Measurements from ENCODE around the gene ZNF217.
"Not testable (repeated sequence)": the region's sequence is repeated elsewhere in the genome, so short reads cannot be mapped to it uniquely, and the experiment has no call there.

The ZNF217 gene

GRCh38 chr20:53551719-53552571, 41.7 kb downstream of the ZNF217 start:
- not testable (repeated sequence) for H3K9ac ChIP-seq (ENCODE audit: low read depth, low read length); H3K4me1 ChIP-seq (ENCODE audit: control insufficient read depth, insufficient read depth, low read length); H3K9me3 ChIP-seq (replicated peaks; ENCODE audit: low read length); H3K27me3 ChIP-seq (ENCODE audit: control insufficient read depth, insufficient read depth, low read length); H3K36me3 ChIP-seq (ENCODE audit: insufficient read depth, low read length); H3K4me2 ChIP-seq (ENCODE audit: low read length); H3K4me3 ChIP-seq (ENCODE audit: low read length)

DNA sequence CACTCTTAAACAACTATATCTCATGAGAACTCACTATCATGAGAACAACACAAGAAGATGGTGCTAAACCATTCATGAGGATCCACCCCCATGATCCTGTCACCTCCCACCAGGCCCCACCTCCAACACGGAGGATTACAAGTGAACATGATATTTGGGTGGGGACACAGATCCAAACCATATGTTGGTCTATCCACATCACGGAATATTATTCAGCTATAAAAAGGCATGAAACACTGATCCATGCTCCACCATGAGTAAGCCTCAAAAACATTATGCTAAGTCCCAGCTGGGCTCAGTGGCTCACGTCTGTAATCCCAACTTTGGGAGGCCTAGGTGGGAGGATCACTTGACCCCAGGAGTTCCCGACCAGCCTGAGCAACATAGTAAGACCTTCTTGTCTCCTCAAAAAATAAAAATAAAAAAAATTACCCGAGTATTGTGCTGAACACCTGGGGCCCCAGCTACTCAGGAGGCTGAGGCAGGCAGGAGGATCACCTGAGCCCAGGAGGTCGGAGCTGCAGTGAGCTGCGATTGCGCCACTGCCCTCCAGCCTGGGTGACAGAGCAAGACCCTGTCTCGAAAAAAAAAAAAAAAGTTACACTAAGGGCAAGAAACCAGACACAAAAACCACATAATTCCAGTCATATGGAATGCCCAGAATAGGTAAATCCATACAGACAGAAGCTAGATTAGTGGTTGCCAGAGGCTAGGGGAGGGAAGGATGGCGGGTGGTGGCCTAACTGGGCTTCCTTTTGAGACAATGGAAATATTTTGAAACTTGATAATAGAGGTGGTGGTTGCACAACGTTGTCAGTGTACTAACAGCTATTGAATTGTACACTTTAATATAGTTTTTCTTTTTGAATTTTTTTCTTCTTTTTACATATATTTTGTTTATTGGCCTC, 43.1 kb downstream of the ZNF217 start:
- H3K36me3 ChIP-seq (ENCODE audit: insufficient read depth, low read length): no peaks in the 10 kb centered on the region
- no peak overlapping the region for H3K9ac ChIP-seq (ENCODE audit: low read depth, low read length)
- H3K4me3 ChIP-seq (ENCODE audit: low read length): no peak overlapping the region
- H3K4me2 ChIP-seq (ENCODE audit: low read length): no peak overlapping the region
- H3K9me3 ChIP-seq (replicated peaks; ENCODE audit: low read length): no peaks in the 10 kb centered on the region
- no peaks in the 10 kb centered on the region for H3K27me3 ChIP-seq (ENCODE audit: control insufficient read depth, insufficient read depth, low read length)
- H3K4me1 ChIP-seq (ENCODE audit: control insufficient read depth, insufficient read depth, low read length): no peaks in the 10 kb centered on the region

- H3K27me3 ChIP-seq (ENCODE audit: control insufficient read depth, insufficient read depth, low read length): no peaks in the 10 kb centered on the region
- H3K9ac ChIP-seq (ENCODE audit: low read depth, low read length): no peak overlapping the region
- no peaks in the 10 kb centered on the region for H3K9me3 ChIP-seq (replicated peaks; ENCODE audit: low read length)
- no peak overlapping the region for H3K4me2 ChIP-seq (ENCODE audit: low read length)
- H3K4me3 ChIP-seq (ENCODE audit: low read length): no peak overlapping the region
- no peaks in the 10 kb centered on the region for H3K4me1 ChIP-seq (ENCODE audit: control insufficient read depth, insufficient read depth, low read length)
- no peaks in the 10 kb centered on the region for H3K36me3 ChIP-seq (ENCODE audit: insufficient read depth, low read length)
These were observed 45.9 kb downstream of the ZNF217 start for GRCh38 chr20:53547664-53548239.

- H3K4me2 ChIP-seq (ENCODE audit: low read length): no peak overlapping the region
- H3K36me3 ChIP-seq (ENCODE audit: insufficient read depth, low read length): no peaks in the 10 kb centered on the region
- H3K27me3 ChIP-seq (ENCODE audit: control insufficient read depth, insufficient read depth, low read length): no peaks in the 10 kb centered on the region
- no peaks in the 10 kb centered on the region for H3K4me1 ChIP-seq (ENCODE audit: control insufficient read depth, insufficient read depth, low read length)
- no peak overlapping the region for H3K4me3 ChIP-seq (ENCODE audit: low read length)
- no peak overlapping the region for H3K9ac ChIP-seq (ENCODE audit: low read depth, low read length)
- H3K9me3 ChIP-seq (replicated peaks; ENCODE audit: low read length): no peaks in the 10 kb centered on the region
These were observed 54.1 kb downstream of the ZNF217 start for GRCh38 chr20:53539516-53539915.

DNA sequence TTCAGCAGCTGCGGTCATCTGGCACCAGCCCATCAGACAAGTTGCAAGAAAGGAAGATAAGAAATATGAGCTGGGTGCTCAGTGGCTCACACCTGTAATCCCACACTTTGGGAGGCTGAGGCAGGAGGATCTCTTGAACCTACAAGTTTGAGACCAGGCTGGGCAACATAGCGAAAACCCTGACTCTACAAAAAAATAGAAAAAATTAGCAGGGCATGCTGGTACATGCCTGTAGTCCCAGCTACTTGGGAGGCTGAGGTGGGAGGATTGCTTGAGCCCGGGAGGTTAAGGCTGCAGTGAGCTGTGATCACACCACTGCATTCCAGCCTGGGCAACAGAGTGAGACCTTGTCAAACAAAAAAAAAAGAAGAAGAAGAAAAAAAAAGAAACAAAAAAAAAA, 57.3 kb downstream of the ZNF217 start:
- H3K9me3 ChIP-seq (replicated peaks; ENCODE audit: low read length); H3K9ac ChIP-seq (ENCODE audit: low read depth, low read length); H3K27me3 ChIP-seq (ENCODE audit: control insufficient read depth, insufficient read depth, low read length); H3K36me3 ChIP-seq (ENCODE audit: insufficient read depth, low read length); H3K4me2 ChIP-seq (ENCODE audit: low read length); H3K4me1 ChIP-seq (ENCODE audit: control insufficient read depth, insufficient read depth, low read length); H3K4me3 ChIP-seq (ENCODE audit: low read length): not testable (repeated sequence)

DNA sequence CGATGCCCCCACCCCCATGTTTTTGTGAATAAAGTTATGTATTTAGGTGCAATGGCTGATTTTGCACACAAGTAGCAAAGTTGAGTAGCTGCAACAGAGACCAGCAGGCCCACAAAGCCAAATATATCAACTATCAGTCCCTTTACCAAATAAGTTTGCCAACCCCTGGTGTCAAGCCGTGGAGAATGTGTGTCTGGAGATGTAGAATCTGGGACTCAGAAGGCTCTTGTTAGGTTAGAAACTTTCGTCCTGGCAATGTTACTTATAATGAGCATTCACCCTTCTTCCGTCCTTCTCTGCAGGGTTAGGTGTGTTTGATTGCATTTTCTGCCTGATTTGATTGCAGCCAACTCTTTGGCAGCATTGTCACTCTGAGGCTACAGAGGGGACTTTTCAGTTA, 57.8 kb downstream of the ZNF217 start:
- no peaks in the 10 kb centered on the region for H3K9me3 ChIP-seq (replicated peaks; ENCODE audit: low read length)
- H3K36me3 ChIP-seq (ENCODE audit: insufficient read depth, low read length): no peaks in the 10 kb centered on the region
- H3K4me3 ChIP-seq (ENCODE audit: low read length): no peak overlapping the region
- no peak overlapping the region for H3K4me2 ChIP-seq (ENCODE audit: low read length)
- H3K4me1 ChIP-seq (ENCODE audit: control insufficient read depth, insufficient read depth, low read length): no peaks in the 10 kb centered on the region
- H3K27me3 ChIP-seq (ENCODE audit: control insufficient read depth, insufficient read depth, low read length): no peaks in the 10 kb centered on the region
- no peak overlapping the region for H3K9ac ChIP-seq (ENCODE audit: low read depth, low read length)

GRCh38 chr20:53534037-53534436, 59.6 kb downstream of the ZNF217 start:
- Histone ChIP-seq H3K4me2 (ENCODE audit: low read length) (no peak overlapping the region), H3K4me3 (ENCODE audit: low read length) (no peak overlapping the region), H3K9ac (ENCODE audit: low read depth, low read length) (no peak overlapping the region), H3K36me3 (ENCODE audit: insufficient read depth, low read length) (no peaks in the 10 kb centered on the region), H3K27me3 (ENCODE audit: control insufficient read depth, insufficient read depth, low read length) (no peaks in the 10 kb centered on the region), H3K9me3 (replicated peaks; ENCODE audit: low read length) (no peaks in the 10 kb centered on the region), H3K4me1 (ENCODE audit: control insufficient read depth, insufficient read depth, low read length) (no peaks in the 10 kb centered on the region)

- no peaks in the 10 kb centered on the region for H3K27me3 ChIP-seq (ENCODE audit: control insufficient read depth, insufficient read depth, low read length)
- no peak overlapping the region for H3K4me2 ChIP-seq (ENCODE audit: low read length)
- H3K36me3 ChIP-seq (ENCODE audit: insufficient read depth, low read length): no peaks in the 10 kb centered on the region
- no peak overlapping the region for H3K4me3 ChIP-seq (ENCODE audit: low read length)
- no peak overlapping the region for H3K9ac ChIP-seq (ENCODE audit: low read depth, low read length)
- no peaks in the 10 kb centered on the region for H3K4me1 ChIP-seq (ENCODE audit: control insufficient read depth, insufficient read depth, low read length)
- H3K9me3 ChIP-seq (replicated peaks; ENCODE audit: low read length): no peaks in the 10 kb centered on the region
These were observed 60.1 kb downstream of the ZNF217 start for GRCh38 chr20:53533500-53533899.

DNA sequence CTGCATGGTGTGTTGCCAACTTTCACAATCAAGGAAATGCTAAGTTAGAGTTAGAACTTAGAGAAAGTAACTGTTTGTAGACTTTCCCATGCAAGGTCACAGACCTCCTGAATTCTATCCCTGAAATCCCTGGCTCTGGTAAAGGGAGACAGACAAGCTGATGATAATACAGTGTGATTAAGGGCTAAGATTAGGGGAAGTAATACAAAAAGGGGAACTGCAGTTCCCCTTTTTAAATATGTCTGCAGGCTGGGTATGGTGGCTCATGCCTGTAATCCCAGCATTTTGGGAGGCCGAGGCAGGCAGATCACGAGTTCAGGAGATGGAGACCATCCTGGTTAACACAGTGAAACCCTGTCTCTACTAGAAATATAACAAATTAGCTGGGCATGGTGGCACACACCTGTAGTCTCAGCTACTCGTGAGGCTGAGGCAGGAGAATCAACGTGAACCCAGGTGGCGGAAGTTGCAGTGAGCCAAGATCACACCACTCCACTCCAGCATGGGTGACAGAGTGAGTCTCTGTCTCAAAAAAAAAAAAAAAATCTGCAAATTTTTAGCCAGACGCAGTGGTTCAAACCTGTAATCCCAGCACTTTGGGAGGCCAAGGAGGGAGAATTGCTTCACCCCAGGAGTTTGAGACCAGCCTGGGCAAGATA, 60.9 kb downstream of the ZNF217 start:
- H3K4me3 ChIP-seq (ENCODE audit: low read length); H3K4me2 ChIP-seq (ENCODE audit: low read length); H3K9ac ChIP-seq (ENCODE audit: low read depth, low read length); H3K9me3 ChIP-seq (replicated peaks; ENCODE audit: low read length); H3K4me1 ChIP-seq (ENCODE audit: control insufficient read depth, insufficient read depth, low read length); H3K27me3 ChIP-seq (ENCODE audit: control insufficient read depth, insufficient read depth, low read length); H3K36me3 ChIP-seq (ENCODE audit: insufficient read depth, low read length): not testable (repeated sequence)

DNA sequence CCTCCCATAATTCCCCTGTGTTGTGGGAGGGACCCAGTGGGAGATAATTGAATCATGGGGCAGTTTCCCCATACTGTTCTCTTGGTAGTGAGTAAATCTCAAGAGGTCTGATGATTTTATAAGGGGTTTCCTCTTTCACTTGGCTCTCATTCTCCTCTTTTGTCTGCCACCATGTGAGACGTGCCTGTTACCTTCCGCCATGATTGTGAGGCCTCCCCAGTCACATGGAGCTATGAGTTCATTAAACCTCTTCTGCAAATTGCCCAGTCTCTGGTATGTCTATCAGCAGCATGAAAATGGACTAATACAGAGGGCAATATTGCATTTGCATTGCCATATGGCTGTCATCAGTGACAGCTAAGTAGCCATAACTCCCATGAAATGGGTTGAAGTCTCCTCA, 63.2 kb downstream of the ZNF217 start:
- Histone ChIP-seq H3K9me3 (replicated peaks; ENCODE audit: low read length) (no peaks in the 10 kb centered on the region), H3K4me1 (ENCODE audit: control insufficient read depth, insufficient read depth, low read length) (no peaks in the 10 kb centered on the region), H3K4me2 (ENCODE audit: low read length) (no peak overlapping the region), H3K27me3 (ENCODE audit: control insufficient read depth, insufficient read depth, low read length) (no peaks in the 10 kb centered on the region), H3K36me3 (ENCODE audit: insufficient read depth, low read length) (no peaks in the 10 kb centered on the region), H3K4me3 (ENCODE audit: low read length) (no peak overlapping the region), H3K9ac (ENCODE audit: low read depth, low read length) (no peak overlapping the region)

DNA sequence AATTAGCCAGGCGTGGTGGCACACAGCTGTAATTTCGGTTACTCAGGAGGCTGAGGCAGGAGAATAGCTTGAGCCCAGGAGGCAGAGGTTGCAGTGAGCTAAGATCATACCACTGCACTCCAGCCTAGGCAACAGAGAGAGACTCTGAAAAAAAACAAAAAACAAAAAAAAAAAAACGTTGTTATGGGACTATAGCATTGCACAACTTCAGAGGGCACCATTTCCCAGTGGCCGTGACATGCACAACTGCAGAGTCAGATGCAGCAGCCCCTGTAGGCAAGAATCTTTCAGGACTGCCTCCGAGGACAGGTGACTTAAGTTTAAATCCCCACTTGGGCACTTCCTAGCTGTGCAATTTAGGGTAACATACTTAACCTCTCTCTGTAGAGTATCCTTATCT, 64.0 kb downstream of the ZNF217 start:
- no peak overlapping the region for H3K4me3 ChIP-seq (ENCODE audit: low read length)
- H3K27me3 ChIP-seq (ENCODE audit: control insufficient read depth, insufficient read depth, low read length): no peaks in the 10 kb centered on the region
- H3K9ac ChIP-seq (ENCODE audit: low read depth, low read length): no peak overlapping the region
- H3K36me3 ChIP-seq (ENCODE audit: insufficient read depth, low read length): no peaks in the 10 kb centered on the region
- H3K9me3 ChIP-seq (replicated peaks; ENCODE audit: low read length): no peaks in the 10 kb centered on the region
- no peaks in the 10 kb centered on the region for H3K4me1 ChIP-seq (ENCODE audit: control insufficient read depth, insufficient read depth, low read length)
- H3K4me2 ChIP-seq (ENCODE audit: low read length): no peak overlapping the region

All from skeletal muscle satellite cell (primary cell).